Skin epidermis (tissue), 12 donors: ENCODE data around the gene DENND2D.

Experiments used
- H3K27ac ChIP-seq, 21 experiments: fragments of 200-600 bp; sonication (generic) in 11 of 21; one replicate each; pipeline ENCODE4 v1.5.0; 2020; ENCODE audit warnings: mild to moderate bottlenecking in 3 of 21, inconsistent platforms in 2 of 21, moderate library complexity in 2 of 21
- H3K4me3 ChIP-seq, 7 experiments: fragments of 200-600 bp; sonication (generic) in 2 of 7; one replicate each; pipeline ENCODE4 v1.5.0; 2020; ENCODE audit warnings: inconsistent platforms in 2 of 7, mild to moderate bottlenecking in 2 of 7, moderate library complexity in 1 of 7

The DENND2D gene

GRCh38 chr1:111191496-111191895, 8.9 kb downstream of the DENND2D start:
- peak overlapping the region in 19 of 21 experiments; percentile 10 to 98 (median 75) for H3K27ac ChIP-seq
- H3K4me3 ChIP-seq: no peak overlapping the region

- H3K27ac ChIP-seq: peak overlapping the region in 18 of 21 experiments; percentile 10 to 98 (median 66)
These were observed 9.5 kb downstream of the DENND2D start for GRCh38 chr1:111190931-111191451.

GRCh38 chr1:111184663-111185062, 15.8 kb downstream of the DENND2D start:
- H3K4me3 ChIP-seq: no peak overlapping the region
- no peak overlapping the region for H3K27ac ChIP-seq

More at GRCh38 chr1:111190931-111191451, 9.5 kb downstream of the DENND2D start:
- no peak overlapping the region for H3K4me3 ChIP-seq

GRCh38 chr1:111183308-111184069, 17.0 kb downstream of the DENND2D start:
- H3K4me3 ChIP-seq: no peak overlapping the region
- peak overlapping the region in 3 of 21 experiments; percentile 27 to 37 (median 29) for H3K27ac ChIP-seq

- Histone ChIP-seq H3K27ac (no peak overlapping the region), H3K4me3 (no peak overlapping the region)
These were observed 18.4 kb downstream of the DENND2D start for GRCh38 chr1:111182052-111182451.

GRCh38 chr1:111179968-111180533, 20.4 kb downstream of the DENND2D start:
- no peak overlapping the region for H3K4me3 ChIP-seq
- no peak overlapping the region for H3K27ac ChIP-seq

- no peak overlapping the region for H3K4me3 ChIP-seq
- H3K27ac ChIP-seq: no peak overlapping the region
These were observed 23.8 kb downstream of the DENND2D start for GRCh38 chr1:111176678-111177077.

GRCh38 chr1:111175349-111175748, 25.1 kb downstream of the DENND2D start:
- Histone ChIP-seq H3K4me3 (no peak overlapping the region), H3K27ac (no peak overlapping the region)

- H3K4me3 ChIP-seq: no peak overlapping the region
These were observed 26.4 kb downstream of the DENND2D start for GRCh38 chr1:111174070-111174469.

GRCh38 chr1:111172463-111172862, 28.0 kb downstream of the DENND2D start:
- Histone ChIP-seq H3K4me3 (no peak overlapping the region), H3K27ac (no peak overlapping the region)

More at GRCh38 chr1:111174070-111174469, 26.4 kb downstream of the DENND2D start:
- no peak overlapping the region for H3K27ac ChIP-seq

GRCh38 chr1:111164151-111164550, 36.3 kb downstream of the DENND2D start:
- no peak overlapping the region for H3K27ac ChIP-seq
- H3K4me3 ChIP-seq: no peak overlapping the region

- H3K4me3 ChIP-seq: no peak overlapping the region
- no peak overlapping the region for H3K27ac ChIP-seq
These were observed 37.1 kb downstream of the DENND2D start for GRCh38 chr1:111163363-111163762.

GRCh38 chr1:111162488-111162880, 38.0 kb downstream of the DENND2D start:
- no peak overlapping the region for H3K27ac ChIP-seq

GRCh38 chr1:111161843-111162487, 38.5 kb downstream of the DENND2D start:
- Histone ChIP-seq H3K4me3 (no peak overlapping the region), H3K27ac (no peak overlapping the region)

More at GRCh38 chr1:111162488-111162880, 38.0 kb downstream of the DENND2D start:
- H3K4me3 ChIP-seq: no peak overlapping the region

- Histone ChIP-seq H3K4me3 (no peak overlapping the region), H3K27ac (no peak overlapping the region)
These were observed 43.0 kb downstream of the DENND2D start for GRCh38 chr1:111157431-111157830.

GRCh38 chr1:111154021-111154999, 46.1 kb downstream of the DENND2D start:
- Histone ChIP-seq H3K4me3 (no peak overlapping the region), H3K27ac (no peak overlapping the region)

- no peak overlapping the region for H3K4me3 ChIP-seq
- no peak overlapping the region for H3K27ac ChIP-seq
These were observed 48.6 kb downstream of the DENND2D start for GRCh38 chr1:111151838-111152237.

GRCh38 chr1:111148376-111148881, 52.0 kb downstream of the DENND2D start:
- Histone ChIP-seq H3K27ac (no peak overlapping the region), H3K4me3 (no peak overlapping the region)

GRCh38 chr1:111147948-111148347, 52.5 kb downstream of the DENND2D start:
- H3K4me3 ChIP-seq: no peak overlapping the region
- H3K27ac ChIP-seq: no peak overlapping the region
